ENCODE measurements around the gene TMEM14A. TPM values are rescaled to one million over a fixed set of nuclear protein-coding genes. Genes with fewer than 3 reads are reported as not detected.
A peak's percentile ranks its signal among the peaks of the same experiment; 100 is the strongest.

Gene TMEM14A
- total RNA-seq, 2 experiments from 2014 or later, result 16.8 to 19.3 TPM

DNA sequence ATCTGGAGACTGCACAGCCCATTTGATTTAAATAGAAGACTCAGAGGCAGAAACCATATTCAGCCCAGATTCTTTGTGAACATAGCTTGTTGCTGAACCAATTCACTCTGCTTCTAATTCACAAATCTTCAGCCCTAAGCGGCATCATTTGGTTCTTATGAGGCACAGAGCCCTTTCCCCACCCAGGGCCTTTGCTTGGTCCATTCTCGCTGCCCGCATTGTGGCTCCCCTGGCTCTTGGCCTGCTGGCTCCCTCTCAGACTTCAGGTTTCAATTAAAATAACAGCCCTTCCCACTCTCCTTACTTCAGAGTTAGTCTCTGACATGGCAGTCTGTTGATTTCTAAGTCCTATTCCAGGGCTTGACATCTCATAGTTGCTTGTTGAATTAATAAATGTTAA lies 9.4 kb upstream of the TMEM14A start:
- Mint-ChIP-seq H3K27ac (no peak overlapping the region), H3K4me1 (ENCODE audit: low read depth) (no peaks in the 10 kb centered on the region), H3K4me3 (no peak overlapping the region), H3K9me3 (no peaks in the 10 kb centered on the region), H3K36me3 (no peaks in the 10 kb centered on the region), H3K27me3 (no peaks in the 10 kb centered on the region)
- intact Hi-C loops (cut with micrococcal nuclease), result loop anchor here (10.0 kb wide), 1 partner anchor 147 kb away; no protein-coding TSS in a partner anchor
- DNase-seq, result no peak
- POLR2A ChIA-PET, result interaction anchor here (1.3 kb wide), 1 partner anchor 85 kb away, joined by 3 read pairs; no protein-coding TSS in a partner anchor
- CTCF ChIA-PET, result interaction anchor here (1.3 to 3.4 kb wide), 7 partner anchors 10 to 376 kb away, joined by 3 to 87 read pairs (median 15); partner anchors contain the start of genes EFHC1, MCM3 and TRAM2

DNA sequence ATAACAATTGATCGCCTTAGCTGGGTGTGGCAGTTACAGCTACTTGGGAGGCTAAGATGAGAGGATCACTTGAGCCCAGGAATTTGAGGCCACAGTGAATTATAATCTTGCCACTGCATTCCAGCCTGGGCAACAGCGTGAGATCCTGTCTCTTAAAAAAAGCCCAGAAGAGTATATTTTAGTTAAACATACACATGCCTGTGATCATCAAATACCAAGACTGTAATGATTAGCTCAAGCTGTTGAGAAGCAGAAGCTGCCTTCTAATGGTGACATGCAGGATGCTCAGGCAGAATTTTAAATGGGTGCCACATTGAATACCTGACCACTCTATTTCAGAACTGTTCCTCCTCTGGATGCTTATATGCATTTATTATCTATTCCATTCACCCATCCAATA lies 8.9 kb upstream of the TMEM14A start:
- CTCF ChIA-PET, result interaction anchor here (0.8 to 3.4 kb wide), 9 partner anchors 11 to 377 kb away, joined by 3 to 87 read pairs (median 14); partner anchors contain the start of genes EFHC1, MCM3 and TRAM2
- intact Hi-C loops (cut with micrococcal nuclease), result loop anchor here (2.0 to 10.0 kb wide), 2 partner anchors 63 to 147 kb away; no protein-coding TSS in a partner anchor
- no peak overlapping the region for H3K4me3 Mint-ChIP-seq
- H3K36me3 Mint-ChIP-seq, result no peaks in the 10 kb centered on the region
- no peaks in the 10 kb centered on the region for H3K4me1 Mint-ChIP-seq (ENCODE audit: low read depth)
- no peaks in the 10 kb centered on the region for H3K27me3 Mint-ChIP-seq
- DNase-seq, result no peak
- POLR2A ChIA-PET, result interaction anchor here (1.3 kb wide), 1 partner anchor 86 kb away, joined by 3 read pairs; no protein-coding TSS in a partner anchor
- no peaks in the 10 kb centered on the region for H3K9me3 Mint-ChIP-seq
- H3K27ac Mint-ChIP-seq, result no peak overlapping the region

DNA sequence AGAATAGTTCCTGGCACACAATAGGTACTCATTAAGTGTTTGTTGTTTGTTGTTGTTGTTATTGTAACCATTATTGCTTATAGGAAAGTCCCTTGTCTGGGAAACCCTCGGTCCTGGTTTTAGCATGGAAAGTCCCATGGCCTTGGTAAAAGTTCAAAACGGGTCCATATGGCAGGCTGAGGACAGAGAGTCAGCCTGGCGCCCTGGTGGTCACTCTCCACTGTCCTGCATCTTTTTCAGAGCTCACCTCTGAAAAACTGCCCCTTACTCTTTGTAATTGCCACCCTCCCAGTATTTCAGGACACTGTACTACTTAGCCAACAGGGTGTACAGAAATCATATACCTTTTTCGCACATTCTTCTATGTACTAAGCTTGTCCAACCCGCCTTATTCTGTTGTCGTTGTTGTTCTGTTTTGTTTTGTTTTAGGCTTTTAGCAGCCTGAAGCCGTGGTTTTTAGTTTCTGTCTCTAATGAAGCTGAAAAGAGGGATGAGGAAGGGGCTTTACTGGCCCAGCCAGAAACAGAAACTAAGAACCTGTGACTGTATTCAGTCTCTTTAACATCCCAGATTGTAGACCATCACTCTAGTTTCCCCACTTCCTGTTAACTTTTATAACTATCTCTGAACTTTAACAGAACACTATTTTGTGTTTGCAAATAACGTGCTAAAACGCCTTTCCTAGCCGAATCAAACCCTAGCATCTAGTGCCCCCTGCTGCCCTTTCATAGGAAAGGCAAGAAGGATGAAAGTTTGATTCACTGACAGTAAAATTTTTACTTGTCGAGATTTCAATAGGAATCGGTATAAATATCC lies 7.6 kb upstream of the TMEM14A start:
- CTCF ChIA-PET, result interaction anchor here (0.6 to 3.4 kb wide), 19 partner anchors 12 to 497 kb away, joined by 3 to 87 read pairs (median 4); partner anchors contain the start of genes EFHC1, MCM3 and TRAM2
- Mint-ChIP-seq H3K36me3 (no peaks in the 10 kb centered on the region), H3K27ac (no peak overlapping the region), H3K4me1 (ENCODE audit: low read depth) (peaks cover 8% of the 10 kb centered on the region), H3K9me3 (no peaks in the 10 kb centered on the region), H3K4me3 (no peak overlapping the region), H3K27me3 (no peaks in the 10 kb centered on the region)
- intact Hi-C loops (cut with micrococcal nuclease), result loop anchor here (1.0 to 10.0 kb wide), 6 partner anchors 11 to 500 kb away; no protein-coding TSS in a partner anchor
- POLR2A ChIA-PET, result interaction anchor here (0.6 kb wide), 1 partner anchor 1056 kb away, joined by 4 read pairs; no protein-coding TSS in a partner anchor
- peak; percentile 75 for DNase-seq

DNA sequence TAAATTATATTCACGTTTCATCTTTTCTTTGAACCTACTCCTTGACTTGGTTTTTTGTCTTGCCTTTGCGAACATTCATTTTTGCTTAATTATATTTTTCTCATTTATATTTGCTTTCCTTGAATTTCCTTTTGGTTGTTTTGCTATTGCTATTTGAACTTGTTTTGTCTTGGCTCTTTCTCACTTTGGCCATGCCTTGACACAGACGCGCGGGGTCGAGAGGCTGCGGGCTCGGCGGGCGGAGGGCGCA lies 7.1 kb upstream of the TMEM14A start:
- ChIA-PET POLR2A (interaction anchor here (0.6 kb wide), 1 partner anchor 1056 kb away, joined by 4 read pairs; no protein-coding TSS in a partner anchor), CTCF (interaction anchor here (0.8 to 3.4 kb wide), 11 partner anchors 12 to 378 kb away, joined by 3 to 87 read pairs (median 5); partner anchors contain the start of genes EFHC1, MCM3 and TRAM2)
- no peak overlapping the region for H3K27ac Mint-ChIP-seq
- H3K27me3 Mint-ChIP-seq, result no peaks in the 10 kb centered on the region
- H3K4me1 Mint-ChIP-seq (ENCODE audit: low read depth), result peaks cover 8% of the 10 kb centered on the region
- H3K36me3 Mint-ChIP-seq, result no peaks in the 10 kb centered on the region
- no peak overlapping the region for H3K4me3 Mint-ChIP-seq
- intact Hi-C loops (cut with micrococcal nuclease), result loop anchor here (1.0 to 10.0 kb wide), 9 partner anchors 12 to 501 kb away; partner anchors contain the start of genes EFHC1 and FBXO9
- no peaks in the 10 kb centered on the region for H3K9me3 Mint-ChIP-seq
- no peak for DNase-seq

DNA sequence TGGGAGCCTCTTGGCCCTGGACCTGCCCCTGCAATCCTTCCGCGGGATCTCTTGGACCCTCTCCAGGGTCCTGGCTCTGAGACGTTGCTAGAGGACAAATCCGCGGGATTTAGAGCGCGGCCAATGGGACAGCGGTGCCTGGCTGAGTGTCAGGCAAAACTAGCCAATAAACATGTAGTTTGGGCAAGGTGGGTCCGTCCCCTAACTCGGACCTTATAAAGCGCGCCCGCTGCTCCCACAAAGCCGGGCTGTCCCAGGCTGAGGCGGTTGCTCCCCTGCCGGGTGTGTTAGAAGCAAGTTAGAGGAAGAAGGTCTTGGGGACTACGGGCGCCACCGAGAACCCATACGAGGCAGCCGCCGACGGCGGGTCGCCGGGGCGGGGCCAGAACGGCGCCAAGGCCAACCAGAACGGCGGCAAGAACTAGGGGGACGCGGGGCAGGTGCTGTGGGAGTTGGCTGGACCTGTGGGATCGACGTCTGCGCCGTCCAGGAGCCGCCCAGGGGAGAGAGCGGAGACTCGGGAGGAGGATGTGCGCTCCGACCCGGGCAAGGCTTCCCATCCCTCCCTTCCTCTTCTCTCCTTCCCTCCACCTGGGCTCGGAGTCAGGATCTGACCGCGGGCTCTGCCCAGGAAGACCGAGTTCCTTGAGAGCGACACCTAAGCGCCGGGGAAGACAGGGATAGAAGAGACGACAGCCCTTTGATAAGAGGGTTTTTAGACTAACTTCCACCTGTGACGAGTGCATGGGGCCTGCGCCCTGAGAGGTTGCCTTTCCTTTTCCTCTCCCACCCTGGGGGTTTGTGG lies 6.5 kb upstream of the TMEM14A start:
- ChIA-PET POLR2A (no interaction called here), CTCF (interaction anchor here (0.7 to 1.6 kb wide), 8 partner anchors 10 to 257 kb away, joined by 3 to 11 read pairs (median 4); no protein-coding TSS in a partner anchor)
- peaks cover 8% of the 10 kb centered on the region for H3K4me1 Mint-ChIP-seq (ENCODE audit: low read depth)
- H3K27ac Mint-ChIP-seq, result no peak overlapping the region
- H3K36me3 Mint-ChIP-seq, result no peaks in the 10 kb centered on the region
- H3K4me3 Mint-ChIP-seq, result no peak overlapping the region
- H3K27me3 Mint-ChIP-seq, result no peaks in the 10 kb centered on the region
- H3K9me3 Mint-ChIP-seq, result no peaks in the 10 kb centered on the region
- intact Hi-C loops (cut with micrococcal nuclease), result loop anchor here (1.0 to 10.0 kb wide), 4 partner anchors 150 to 400 kb away; partner anchors contain the start of genes EFHC1 and FBXO9
- peak; percentile 84 for DNase-seq

DNA sequence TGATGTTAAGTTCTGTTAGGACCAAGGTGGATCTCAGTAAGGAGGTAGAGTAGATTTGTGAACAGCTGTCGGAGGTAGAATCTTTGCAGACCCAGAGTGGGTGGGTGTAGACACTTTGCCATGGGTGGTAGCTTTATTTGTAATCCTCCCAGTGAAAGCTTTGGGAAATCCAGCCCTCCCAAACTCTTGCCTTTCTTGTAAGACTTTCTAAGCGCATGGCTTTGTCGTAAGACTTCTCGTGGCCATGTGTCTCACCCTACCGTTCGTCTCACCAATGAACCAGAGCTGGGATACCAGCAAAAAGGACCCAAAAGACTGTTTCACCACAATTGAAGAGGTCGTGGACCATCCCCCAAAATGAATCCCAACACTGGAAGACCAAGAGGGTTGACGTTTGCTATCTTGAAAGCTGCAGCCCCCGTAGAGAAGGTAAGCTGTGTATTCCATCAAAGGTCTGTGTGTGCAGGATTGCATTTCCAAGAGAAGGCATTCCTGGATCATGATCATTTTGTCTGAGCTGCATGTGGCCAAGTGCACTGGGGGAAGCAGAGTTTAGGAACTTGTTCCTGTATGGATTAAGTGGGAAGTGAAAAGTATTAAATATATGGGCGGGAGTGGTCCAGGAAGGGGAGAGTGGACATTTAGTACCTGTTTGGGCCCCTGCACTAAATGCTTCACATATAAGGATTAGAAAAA lies 5.8 kb upstream of the TMEM14A start:
- Mint-ChIP-seq H3K9me3 (no peaks in the 10 kb centered on the region), H3K4me3 (no peak overlapping the region), H3K4me1 (ENCODE audit: low read depth) (peaks cover 11% of the 10 kb centered on the region), H3K27me3 (no peaks in the 10 kb centered on the region), H3K36me3 (no peaks in the 10 kb centered on the region), H3K27ac (no peak overlapping the region)
- ChIA-PET POLR2A (no interaction called here), CTCF (interaction anchor here (0.7 to 1.6 kb wide), 9 partner anchors 10 to 258 kb away, joined by 3 to 11 read pairs (median 4); no protein-coding TSS in a partner anchor)
- DNase-seq, result no peak
- intact Hi-C loops (cut with micrococcal nuclease), result loop anchor here (1.0 to 10.0 kb wide), 4 partner anchors 150 to 400 kb away; partner anchors contain the start of genes EFHC1 and FBXO9

DNA sequence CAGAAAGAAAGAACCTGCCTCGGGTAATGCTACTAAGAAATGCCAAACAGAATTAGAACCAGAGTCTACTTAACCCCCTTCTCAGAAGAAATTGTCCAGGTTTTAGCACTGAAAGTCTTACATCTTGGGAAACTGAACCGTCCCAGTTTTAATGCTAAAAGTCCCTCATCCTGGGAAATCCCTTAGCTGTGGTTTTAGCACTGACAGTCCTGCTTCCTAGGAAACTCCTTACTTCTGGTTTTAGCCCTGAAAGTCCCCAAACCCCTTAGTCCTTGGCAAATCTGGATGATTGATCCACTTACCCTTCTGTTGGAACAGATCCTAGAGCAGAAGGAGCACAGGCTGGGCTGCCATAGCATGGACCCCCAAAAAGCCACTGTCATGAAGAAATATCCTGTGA lies 4.8 kb upstream of the TMEM14A start:
- ChIA-PET POLR2A (no interaction called here), CTCF (no interaction called here)
- no peak for DNase-seq
- Mint-ChIP-seq H3K27ac (no peak overlapping the region), H3K9me3 (no peaks in the 10 kb centered on the region), H3K4me3 (no peak overlapping the region), H3K27me3 (no peaks in the 10 kb centered on the region), H3K4me1 (ENCODE audit: low read depth) (peaks cover 16% of the 10 kb centered on the region), H3K36me3 (no peaks in the 10 kb centered on the region)
- intact Hi-C loops (cut with micrococcal nuclease), result loop anchor here (10.0 kb wide), 1 partner anchor 151 kb away; no protein-coding TSS in a partner anchor

DNA sequence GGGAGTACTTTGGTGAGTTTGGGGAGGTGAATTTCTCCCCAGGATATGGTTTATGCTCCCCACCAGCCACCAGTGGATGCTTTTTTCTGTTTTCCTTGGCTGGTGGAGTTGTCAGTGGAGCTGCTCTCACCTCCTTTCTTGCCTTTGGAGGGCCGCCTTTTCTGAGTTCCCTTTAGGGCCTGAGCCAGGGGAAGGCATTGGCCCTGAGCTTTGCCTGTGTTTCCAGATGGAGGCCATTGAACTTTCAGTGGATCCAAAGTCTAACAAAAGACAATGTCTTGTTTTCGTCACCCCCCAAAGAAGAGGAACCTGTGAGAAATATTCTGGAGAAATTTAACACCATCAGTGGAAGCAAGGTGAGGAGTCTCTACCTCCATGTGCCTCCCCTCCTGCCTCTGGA lies 4.4 kb upstream of the TMEM14A start:
- ChIA-PET CTCF (no interaction called here), POLR2A (no interaction called here)
- H3K36me3 Mint-ChIP-seq, result no peaks in the 10 kb centered on the region
- no peak overlapping the region for H3K27ac Mint-ChIP-seq
- intact Hi-C loops (cut with micrococcal nuclease), result loop anchor here (10.0 kb wide), 1 partner anchor 152 kb away; no protein-coding TSS in a partner anchor
- H3K9me3 Mint-ChIP-seq, result no peaks in the 10 kb centered on the region
- peaks cover 19% of the 10 kb centered on the region for H3K4me1 Mint-ChIP-seq (ENCODE audit: low read depth)
- H3K4me3 Mint-ChIP-seq, result no peak overlapping the region
- no peaks in the 10 kb centered on the region for H3K27me3 Mint-ChIP-seq
- no peak for DNase-seq

DNA sequence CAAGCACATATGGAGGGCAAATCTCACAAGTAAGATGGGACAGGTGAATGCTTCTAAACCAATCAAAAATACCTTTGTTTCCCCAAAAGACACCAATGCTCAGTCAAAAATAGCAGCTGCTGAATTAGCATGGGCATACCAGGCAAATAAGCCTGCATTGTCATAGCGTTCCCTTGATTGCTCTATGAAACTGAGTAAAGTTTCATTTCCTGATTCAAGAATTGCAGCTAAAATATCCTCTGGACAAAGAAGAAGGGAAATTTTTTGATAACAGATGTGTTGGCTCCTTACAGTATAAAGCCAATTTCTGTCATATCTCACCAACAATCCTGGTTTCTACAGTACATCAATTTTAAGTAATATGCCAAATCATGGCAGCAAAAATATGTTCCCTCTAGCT lies 3.3 kb upstream of the TMEM14A start:
- no peak for DNase-seq
- H3K9me3 Mint-ChIP-seq, result no peaks in the 10 kb centered on the region
- H3K4me3 Mint-ChIP-seq, result no peak overlapping the region
- H3K27ac Mint-ChIP-seq, result no peak overlapping the region
- ChIA-PET POLR2A (no interaction called here), CTCF (interaction anchor here (0.9 to 1.6 kb wide), 2 partner anchors 16 to 248 kb away, joined by 3 to 6 read pairs; no protein-coding TSS in a partner anchor)
- H3K27me3 Mint-ChIP-seq, result no peaks in the 10 kb centered on the region
- intact Hi-C loops (cut with micrococcal nuclease), result loop anchor here (10.0 kb wide), 1 partner anchor 153 kb away; no protein-coding TSS in a partner anchor
- H3K36me3 Mint-ChIP-seq, result no peaks in the 10 kb centered on the region
- H3K4me1 Mint-ChIP-seq (ENCODE audit: low read depth), result peaks cover 29% of the 10 kb centered on the region

DNA sequence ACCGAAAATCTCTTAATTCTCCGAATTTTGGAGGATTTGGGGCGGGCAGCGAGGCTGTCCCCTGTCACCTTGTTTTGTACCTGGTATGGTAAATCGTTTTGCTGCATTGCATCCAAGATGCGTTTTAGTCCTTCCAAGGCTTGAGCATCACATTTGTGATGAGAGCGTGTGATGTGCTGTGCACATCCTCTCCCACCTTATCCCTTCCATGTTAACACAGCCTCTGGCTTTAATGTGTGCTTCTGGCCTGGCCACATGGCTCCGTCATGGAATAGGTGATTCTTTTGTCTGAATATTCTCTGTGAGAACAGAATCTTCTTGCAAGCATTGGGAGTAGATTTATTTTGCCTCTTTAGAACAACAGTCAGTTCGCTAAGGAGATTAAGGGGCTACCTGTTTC lies 763 bp downstream of the TMEM14A start:
- CTCF ChIA-PET, result interaction anchor here (1.1 to 1.8 kb wide), 3 partner anchors 19 to 255 kb away, joined by 3 to 6 read pairs (median 4); no protein-coding TSS in a partner anchor

More for the DNA sequence above, 763 bp downstream of the TMEM14A start:
- Mint-ChIP-seq H3K27ac (no peak overlapping the region), H3K36me3 (peaks cover 7% of the 10 kb centered on the region), H3K9me3 (no peaks in the 10 kb centered on the region), H3K4me3 (peak overlapping the region; percentile 84), H3K4me1 (ENCODE audit: low read depth) (peaks cover 39% of the 10 kb centered on the region), H3K27me3 (no peaks in the 10 kb centered on the region)
- intact Hi-C loops (cut with micrococcal nuclease), result loop anchor here (10.0 kb wide), 1 partner anchor 323 kb away; the partner anchor contains the start of gene GSTA4
- no peak for DNase-seq
- POLR2A ChIA-PET, result no interaction called here
